GM12873 (cell line): ENCODE data around the gene SMIM41.

Source experiments
- CTCF ChIP-seq: IDR thresholded peaks from 2 replicates; pipeline ENCODE4 v1.5.1; 2012; ENCODE audit warnings: low read depth, mild to moderate bottlenecking, moderate library complexity, low read length, control low read depth; ENCODE audit not compliant: insufficient read depth; ENCODE audit errors: missing control alignments

SMIM41 gene

GRCh38 chr12:52053536-52054209 is 25.8 kb upstream of the SMIM41 start:
- no peak for TF ChIP-seq CTCF

GRCh38 chr12:52054231-52054832 is 25.2 kb upstream of the SMIM41 start:
- no peak for TF ChIP-seq CTCF

GRCh38 chr12:52054833-52055730 is 24.4 kb upstream of the SMIM41 start:
- no peak for TF ChIP-seq CTCF

- TF ChIP-seq CTCF: no peak
These were observed 23.5 kb upstream of the SMIM41 start for GRCh38 chr12:52055731-52056711.

GRCh38 chr12:52056801-52057637 is 22.5 kb upstream of the SMIM41 start:
- TF ChIP-seq CTCF: no peak
